HepG2 (cell line): Measurements from ENCODE around the gene KRTAP5-6. TPM values are rescaled to one million over a fixed set of nuclear protein-coding genes. Genes with fewer than 3 reads are reported as not detected.

ENCODE experiments used
- ATAC-seq: fragments of 200-7000 bp; cut with Tn5 transposase; 3 replicates; pipeline ENCODE4 v1.9.1; 2020; ENCODE audit warnings: mild to moderate bottlenecking, moderate library complexity
- BruUV-seq: library from RNA; stranded (reverse); fragments of 400-500 nt; replicated peaks from 2 replicates; lab custom pipeline; 2021; lab: Mats Ljungman, UMichigan
- CTCF ChIA-PET: fragments of 300-600 bp; formaldehyde crosslinking; extraction: SDS; loops from one replicate; lab custom pipeline; 2021; ENCODE audit warnings: low total read pairs, inconsistent platforms, low intra/inter-chr PET ratio; lab: Yijun Ruan, JAX
- POLR2A ChIA-PET: fragments of 350-600 bp; sonication (Branson Sonifier 250); formaldehyde crosslinking; loops from one replicate; lab custom pipeline; 2020; ENCODE audit warnings: antibody characterized with exemption, inconsistent platforms; lab: Yijun Ruan, JAX
- DNase-seq: peaks from one replicate; pipeline ENCODE4 v3.0.0-alpha.2; 2015; ENCODE audit warnings: low spot score
- FAIRE-seq: peaks from 3 replicates; lab custom pipeline; 2011; peaks lifted over from hg19 to GRCh38; lab: Jason Lieb, UNC
- H2AFZ ChIP-seq: one replicate; pipeline ENCODE4 v1.6.1; 2011; ENCODE audit warnings: low read length, inconsistent platforms
- H3K27ac ChIP-seq: fragments of 300-600 bp; 3 replicates; pipeline ENCODE4 v1.8.0; 2011; ENCODE audit warnings: mixed run types, mild to moderate bottlenecking, mixed read lengths, low read length, inconsistent platforms; ENCODE audit not compliant: insufficient read depth; ENCODE audit errors: extremely low read length
- H3K27me3 ChIP-seq, 2 experiments: fragments of 200-600 bp in 1 of 2; 2 replicates in 1 of 2; 3 replicates in 1 of 2; pipeline versions ENCODE4 v1.6.0 to v1.8.0; 2011; ENCODE audit warnings: low read length in 2 of 2, mild to moderate bottlenecking in 2 of 2, moderate library complexity in 2 of 2, inconsistent platforms in 1 of 2; ENCODE audit not compliant: insufficient read depth in 2 of 2, control insufficient read depth in 1 of 2
- H3K36me3 ChIP-seq, 2 experiments: fragments of 200-600 bp in 1 of 2; replicated peaks in 1 of 2; 2 replicates in 1 of 2; 3 replicates in 1 of 2; pipeline versions ENCODE4 v1.5.1 to v1.8.0; 2011; ENCODE audit warnings: low read length in 2 of 2, inconsistent platforms in 1 of 2; ENCODE audit not compliant: insufficient read depth in 2 of 2, control insufficient read depth in 1 of 2
- H3K4me1 ChIP-seq: 2 replicates; pipeline ENCODE4 v1.5.1; 2012; ENCODE audit warnings: low read length, inconsistent platforms; ENCODE audit not compliant: insufficient read depth
- H3K4me2 ChIP-seq: 2 replicates; pipeline ENCODE4 v1.6.0; 2011; ENCODE audit warnings: low read depth, low read length, inconsistent platforms
- H3K4me3 ChIP-seq, 3 experiments: fragments of 200-600 bp in 1 of 3; sonication (generic), shearing (Covaris generic) in 1 of 3; replicated peaks in 1 of 3; 2 replicates each; pipeline ENCODE4 v1.5.1; 2011 to 2016; ENCODE audit warnings: low read length in 3 of 3, inconsistent platforms in 2 of 3, low read depth in 2 of 3, mild to moderate bottlenecking in 2 of 3, control low read depth in 1 of 3, mixed read lengths in 1 of 3; ENCODE audit not compliant: insufficient read depth in 1 of 3
- H3K79me2 ChIP-seq: one replicate; pipeline ENCODE4 v1.6.1; 2011; ENCODE audit warnings: low read length, inconsistent platforms; ENCODE audit not compliant: insufficient read depth
- H3K9ac ChIP-seq: 2 replicates; pipeline ENCODE4 v1.6.0; 2011; ENCODE audit warnings: mild to moderate bottlenecking, low read depth, low read length, inconsistent platforms; ENCODE audit not compliant: insufficient read depth
- H3K9me3 ChIP-seq: 2 replicates; pipeline ENCODE4 v1.5.1; 2012; ENCODE audit warnings: mild to moderate bottlenecking, low read length
- H4K20me1 ChIP-seq: 2 replicates; pipeline ENCODE4 v1.6.0; 2011; ENCODE audit warnings: inconsistent platforms, mild to moderate bottlenecking, low read length, moderate library complexity; ENCODE audit not compliant: insufficient read depth
- HDAC6 ChIP-seq: fragments of 200-600 bp; sonication (generic); IDR thresholded peaks from 2 replicates; pipeline ENCODE4 v1.7.0; 2017; ENCODE audit warnings: mild to moderate bottlenecking, antibody characterized with exemption, low read length, low read depth
- MIXL1 ChIP-seq: IDR thresholded peaks from 2 replicates; pipeline ENCODE4 v1.6.1; 2016
- PAXIP1 ChIP-seq: sonication (generic); formaldehyde crosslinking; conservative IDR thresholded peaks from 2 replicates; pipeline ENCODE4 v1.4.0; 2020; ENCODE audit warnings: mild to moderate bottlenecking, missing genetic modification reagents, moderate library complexity
- RFX5 ChIP-seq: IDR thresholded peaks from 2 replicates; pipeline ENCODE4 v1.6.1; 2011; ENCODE audit warnings: low read depth, low read length, improper control_type of control experiment
- SP4 ChIP-seq: sonication (generic); formaldehyde crosslinking; IDR thresholded peaks from 2 replicates; pipeline ENCODE4 v1.8.1; 2023; ENCODE audit warnings: mild to moderate bottlenecking, missing genetic modification reagents
- ZNF251 ChIP-seq: sonication (generic); formaldehyde crosslinking; IDR thresholded peaks from 2 replicates; pipeline ENCODE4 v1.9.0; 2021; ENCODE audit warnings: mild to moderate bottlenecking, missing genetic modification reagents
- ZSCAN20 ChIP-seq: sonication (generic); formaldehyde crosslinking; IDR thresholded peaks from 2 replicates; pipeline ENCODE4 v1.4.0; 2020; ENCODE audit warnings: missing genetic modification reagents, mild to moderate bottlenecking, borderline replicate concordance
- whole genome bisulfite sequencing: methylation state at CpG from one replicate; pipeline ENCODE4 v1.1.6; 2017; ENCODE audit warnings: low lambda C conversion rate; 5-methylcytosine and 5-hydroxymethylcytosine counted together
- in situ Hi-C: cut with HindIII; loops from 2 replicates; pipeline ENCODE4 v1.10.0; 2017; ENCODE audit warnings: low pct_unique_long_range_greater_than_20kb; ENCODE audit not compliant: extremely low pct_ligation_motif_present
- intact Hi-C: fragments of 100-400 bp; cut with micrococcal nuclease; formaldehyde crosslinking; loops from one replicate; pipeline ENCODE4 v1.10.0; 2022; ENCODE audit not compliant: unreplicated experiment
- polyA plus RNA-seq, 8 experiments: library from polyadenylated mRNA; depleted of rRNA in 3 of 8; stranded (reverse) in 7 of 8; unstranded in 1 of 8; fragments of >200 nt; fragmentation: Illumina TruSeq in 4 of 8; extraction: Trizol in 4 of 8; gene quantifications; 2 replicates each; pipeline versions ENCODE4 v1.2.1 to v1.2.3, GENCODE V29; 2011 to 2016; ENCODE audit warnings: low read depth in 4 of 8, missing spikeins in 1 of 8, mixed read lengths in 1 of 8; ENCODE audit not compliant: insufficient read depth in 1 of 8
- total RNA-seq, 5 experiments: library from RNA; depleted of rRNA; stranded (reverse); fragments of >200 nt; fragmentation: Illumina TruSeq; extraction: Trizol; gene quantifications; 2 replicates each; pipeline ENCODE4 v1.2.3, GENCODE V29; 2016; ENCODE audit warnings: low read depth in 1 of 5
- TF ChIP-seq, protein P1 (sequence below): sonication (generic); formaldehyde crosslinking; IDR thresholded peaks from 2 replicates; pipeline ENCODE4 v1.4.0; 2020; ENCODE audit warnings: missing genetic modification reagents, mild to moderate bottlenecking, borderline replicate concordance

KRTAP5-6 gene
- total and polyA plus RNA-seq, 2 of the 13 experiments (the other 11 are each of a cell fraction or from before 2014, with no cell fraction given), result not detected

- TF ChIP-seq RFX5, result no peak
- no peak for TF ChIP-seq ZNF251 (CRISPR knock-in tag)
- no peak for TF ChIP-seq MIXL1 (CRISPR knock-in tag)
- no peak for TF ChIP-seq ZSCAN20 (CRISPR knock-in tag)
- TF ChIP-seq, all 625 proteins: peak for 0
Observed at GRCh38 chr11:1729692-1730011, 32.7 kb downstream of the KRTAP5-6 start (continued).

GRCh38 chr11:1730059-1730629, 33.1 kb downstream of the KRTAP5-6 start:
- no peak for TF ChIP-seq HDAC6
- TF ChIP-seq, protein P1, sequence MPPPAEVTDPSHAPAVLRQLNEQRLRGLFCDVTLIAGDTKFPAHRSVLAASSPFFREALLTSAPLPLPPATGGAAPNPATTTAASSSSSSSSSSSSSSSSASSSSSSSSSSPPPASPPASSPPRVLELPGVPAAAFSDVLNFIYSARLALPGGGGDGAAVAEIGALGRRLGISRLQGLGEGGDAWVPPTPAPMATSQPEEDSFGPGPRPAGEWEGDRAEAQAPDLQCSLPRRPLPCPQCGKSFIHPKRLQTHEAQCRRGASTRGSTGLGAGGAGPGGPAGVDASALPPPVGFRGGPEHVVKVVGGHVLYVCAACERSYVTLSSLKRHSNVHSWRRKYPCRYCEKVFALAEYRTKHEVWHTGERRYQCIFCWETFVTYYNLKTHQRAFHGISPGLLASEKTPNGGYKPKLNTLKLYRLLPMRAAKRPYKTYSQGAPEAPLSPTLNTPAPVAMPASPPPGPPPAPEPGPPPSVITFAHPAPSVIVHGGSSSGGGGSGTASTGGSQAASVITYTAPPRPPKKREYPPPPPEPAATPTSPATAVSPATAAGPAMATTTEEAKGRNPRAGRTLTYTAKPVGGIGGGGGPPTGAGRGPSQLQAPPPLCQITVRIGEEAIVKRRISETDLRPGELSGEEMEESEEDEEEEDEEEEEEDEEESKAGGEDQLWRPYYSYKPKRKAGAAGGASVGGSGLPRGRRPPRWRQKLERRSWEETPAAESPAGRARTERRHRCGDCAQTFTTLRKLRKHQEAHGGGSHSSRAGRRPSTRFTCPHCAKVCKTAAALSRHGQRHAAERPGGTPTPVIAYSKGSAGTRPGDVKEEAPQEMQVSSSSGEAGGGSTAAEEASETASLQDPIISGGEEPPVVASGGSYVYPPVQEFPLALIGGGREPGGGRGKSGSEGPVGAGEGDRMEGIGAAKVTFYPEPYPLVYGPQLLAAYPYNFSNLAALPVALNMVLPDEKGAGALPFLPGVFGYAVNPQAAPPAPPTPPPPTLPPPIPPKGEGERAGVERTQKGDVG, result no peak
- TF ChIP-seq SP4 (CRISPR knock-in tag), result no peak
- no peak for TF ChIP-seq PAXIP1 (CRISPR knock-in tag)
- Histone ChIP-seq H4K20me1 (no peaks in the 10 kb centered on the region), H3K4me1 (no peaks in the 10 kb centered on the region), H3K4me2 (no peak overlapping the region), H3K9me3 (no peaks in the 10 kb centered on the region), H3K27ac (no peak overlapping the region), H3K27me3 (peaks cover 0 to 73% of the 10 kb centered on the region in 2 experiments; a peak in 4 of 5 replicates), H2AFZ (no peak overlapping the region), H3K9ac (no peak overlapping the region), H3K4me3 (no peak overlapping the region), H3K79me2 (no peaks in the 10 kb centered on the region), H3K36me3 (no peaks in the 10 kb centered on the region)
- ATAC-seq, result no peak
- FAIRE-seq, result no peak
- no peak for DNase-seq
- ChIA-PET CTCF (no interaction called here), POLR2A (no interaction called here)
- no TSS peak for BruUV-seq
- intact Hi-C loops (no loop called here), in situ Hi-C loops (no loop called here)
- 13% methylated on average over 11 of the region's 11 CpGs for WGBS
